GM12878 (cell line): Measurements from ENCODE around the gene KHDRBS2. TPM values are rescaled to one million over a fixed set of nuclear protein-coding genes. Genes with fewer than 3 reads are reported as not detected.

Source experiments
- ATAC-seq: fragments of 200-7000 bp; cut with Tn5 transposase; 3 replicates; pipeline ENCODE4 v1.9.1; 2020; ENCODE audit warnings: mild to moderate bottlenecking, moderate library complexity
- BruUV-seq: library from RNA; stranded (reverse); fragments of 400-500 nt; replicated peaks from 2 replicates; lab custom pipeline; 2021; lab: Mats Ljungman, UMichigan
- CTCF ChIA-PET: fragments of 300-600 bp; sonication (Branson Sonifier 250); formaldehyde crosslinking; extraction: SDS; loops from one replicate; lab custom pipeline; 2021; ENCODE audit warnings: inconsistent platforms; lab: Yijun Ruan, JAX
- POLR2A ChIA-PET: fragments of 350-600 bp; formaldehyde crosslinking; extraction: SDS; loops from one replicate; lab custom pipeline; 2021; ENCODE audit warnings: inconsistent platforms; lab: Charles Lee
- RAD21 ChIA-PET: fragments of 300-600 bp; sonication (Branson Sonifier 250); formaldehyde crosslinking; loops from one replicate; lab custom pipeline; 2023; ENCODE audit warnings: antibody characterized with exemption; ENCODE audit not compliant: unreplicated experiment; lab: Charles Lee
- SMC1A ChIA-PET: fragments of 300-600 bp; sonication (Branson Sonifier 250); formaldehyde crosslinking; loops from one replicate; lab custom pipeline; 2023; ENCODE audit not compliant: unreplicated experiment, uncharacterized antibody; lab: Charles Lee
- DNase-seq: peaks from one replicate; pipeline ENCODE4 v3.0.0-alpha.2; 2011; ENCODE audit warnings: low read depth, low spot score
- FAIRE-seq: peaks from 3 replicates; lab custom pipeline; 2011; peaks lifted over from hg19 to GRCh38; lab: Jason Lieb, UNC
- H2AFZ ChIP-seq: 2 replicates; pipeline ENCODE4 v1.6.0; 2011; ENCODE audit warnings: low read depth, low read length, control low read depth; ENCODE audit not compliant: control insufficient read depth
- H3K27ac ChIP-seq: 2 replicates; pipeline ENCODE4 v1.5.1; 2011; ENCODE audit warnings: control low read depth; ENCODE audit not compliant: control insufficient read depth, insufficient read depth
- H3K27me3 ChIP-seq, 2 experiments: replicated peaks in 1 of 2; 2 replicates each; pipeline versions ENCODE4 v1.6.0 to v1.6.1; 2011; ENCODE audit warnings: low read length in 1 of 2; ENCODE audit not compliant: control insufficient read depth in 2 of 2, insufficient read depth in 2 of 2
- H3K36me3 ChIP-seq, 2 experiments: 2 replicates each; pipeline ENCODE4 v1.5.1; 2011; ENCODE audit warnings: low read length in 1 of 2; ENCODE audit not compliant: control insufficient read depth in 2 of 2, insufficient read depth in 2 of 2
- H3K4me1 ChIP-seq: 2 replicates; pipeline ENCODE4 v1.6.1; 2011; ENCODE audit warnings: mild to moderate bottlenecking, low read length, moderate library complexity, mixed read lengths; ENCODE audit not compliant: control insufficient read depth, insufficient read depth
- H3K4me2 ChIP-seq: 2 replicates; pipeline ENCODE4 v1.6.0; 2011; ENCODE audit warnings: control low read depth; ENCODE audit not compliant: control insufficient read depth, insufficient read depth
- H3K4me3 ChIP-seq: fragments of 200-600 bp; sonication (generic); 2 replicates; pipeline ENCODE4 v1.5.1; 2016
- H3K79me2 ChIP-seq: 2 replicates; pipeline ENCODE4 v1.6.0; 2011; ENCODE audit warnings: low read length; ENCODE audit not compliant: control insufficient read depth, insufficient read depth
- H3K9ac ChIP-seq: 2 replicates; pipeline ENCODE4 v1.8.0; 2011; ENCODE audit warnings: low read length, control low read depth, mixed read lengths; ENCODE audit not compliant: control insufficient read depth, insufficient read depth
- H3K9me3 ChIP-seq: replicated peaks from 3 replicates; pipeline ENCODE4 v1.5.1; 2011; ENCODE audit warnings: mild to moderate bottlenecking, low read length; ENCODE audit not compliant: control insufficient read depth, insufficient read depth
- H4K20me1 ChIP-seq: 2 replicates; pipeline ENCODE4 v1.6.0; 2011; ENCODE audit not compliant: control insufficient read depth, insufficient read depth
- ATF7 ChIP-seq: fragments of 450-650 bp; IDR thresholded peaks from 2 replicates; pipeline ENCODE4 v1.6.1; 2016; ENCODE audit warnings: low read depth, mild to moderate bottlenecking
- BRCA1 ChIP-seq: IDR thresholded peaks from 2 replicates; pipeline ENCODE4 v1.6.1; 2011; ENCODE audit warnings: low read depth, low read length, improper control_type of control experiment
- CEBPB ChIP-seq, 2 experiments: fragments of 150-350 bp in 1 of 2; IDR thresholded peaks; 2 replicates each; pipeline ENCODE4 v1.6.1; 2012 to 2014; ENCODE audit warnings: low read depth in 2 of 2, low read length in 2 of 2, borderline replicate concordance in 1 of 2, inconsistent platforms in 1 of 2
- CUX1 ChIP-seq: IDR thresholded peaks from 2 replicates; pipeline ENCODE4 v1.6.1; 2012; ENCODE audit warnings: improper control_type of control experiment, low read depth, low read length; ENCODE audit not compliant: insufficient replicate concordance
- IKZF1 ChIP-seq: fragments of 450-650 bp; conservative IDR thresholded peaks from 2 replicates; pipeline ENCODE4 v1.6.1; 2017; ENCODE audit warnings: antibody characterized with exemption, mild to moderate bottlenecking
- IKZF2 ChIP-seq, 2 experiments: fragments of 450-650 bp; IDR thresholded peaks; 2 replicates each; pipeline ENCODE4 v1.6.1; 2017; ENCODE audit warnings: mild to moderate bottlenecking in 2 of 2, moderate library complexity in 2 of 2
- NFIC ChIP-seq: IDR thresholded peaks from 2 replicates; pipeline ENCODE4 v1.6.1; 2012; ENCODE audit warnings: low read depth, mild to moderate bottlenecking, inconsistent platforms, low read length, moderate library complexity
- NFXL1 ChIP-seq: fragments of 450-650 bp; IDR thresholded peaks from 2 replicates; pipeline ENCODE4 v1.6.1; 2017; ENCODE audit warnings: antibody characterized with exemption, mild to moderate bottlenecking, borderline replicate concordance
- RUNX3 ChIP-seq: IDR thresholded peaks from 2 replicates; pipeline ENCODE4 v1.6.1; 2012; ENCODE audit warnings: low read length, inconsistent platforms
- TARDBP ChIP-seq: IDR thresholded peaks from 2 replicates; pipeline ENCODE4 v1.6.1; 2016; ENCODE audit warnings: borderline replicate concordance
- ZSCAN29 ChIP-seq: fragments of 450-650 bp; IDR thresholded peaks from 2 replicates; pipeline ENCODE4 v1.6.1; 2017; ENCODE audit warnings: mild to moderate bottlenecking, moderate library complexity
- WGBS: methylation state at CpG from one replicate; pipeline ENCODE4 v1.1.6; 2016; ENCODE audit warnings: low lambda C conversion rate; ENCODE audit not compliant: insufficient replicate concordance, insufficient coverage; ENCODE audit errors: missing lambda C conversion rate; 5-methylcytosine and 5-hydroxymethylcytosine counted together
- in situ Hi-C: fragments of 300-500 bp; cut with MboI; formaldehyde crosslinking; loops from 9 replicates; pipeline ENCODE4 v1.14.3; 2018; ENCODE audit warnings: mixed read lengths
- intact Hi-C: fragments of 100-400 bp; cut with micrococcal nuclease; formaldehyde crosslinking; loops from one replicate; pipeline ENCODE4 v1.14.2; 2022; ENCODE audit not compliant: unreplicated experiment
- polyA plus RNA-seq, 11 experiments: library from polyadenylated mRNA; depleted of rRNA in 4 of 11; unstranded in 6 of 11; stranded (reverse) in 5 of 11; fragments of >200 nt; fragmentation: Nextera tagmentation in 4 of 11; fragmentation: Illumina TruSeq in 1 of 11; extraction: Ambion mirVana in 4 of 11; extraction: Trizol in 1 of 11; gene quantifications; 1 replicate in 1 of 11; 2 replicates in 10 of 11; pipeline versions ENCODE4 v1.2.1 to v1.2.3, GENCODE V29; 2011 to 2016; ENCODE audit warnings: inconsistent platforms in 2 of 11, missing spikeins in 2 of 11, low read depth in 1 of 11
- total RNA-seq, 4 experiments: library from RNA; depleted of rRNA in 3 of 4; stranded (reverse); fragments of >200 nt in 3 of 4; fragmentation: Illumina TruSeq in 1 of 4; extraction: Trizol in 1 of 4; gene quantifications; 2 replicates each; pipeline versions ENCODE4 v1.2.1 to v1.2.3, GENCODE V29; 2013 to 2021

Gene KHDRBS2
- total and polyA plus RNA-seq, 10 of the 15 experiments (the other 5 are each of a cell fraction or from before 2014, with no cell fraction given), result 0.11 to 0.56 TPM; not detected in 8

GRCh38 chr6:62323818-62324431 is 37.9 kb upstream of the KHDRBS2 start:
- no peak overlapping the region for H3K27ac ChIP-seq
- TF ChIP-seq BRCA1, result no peak
- no peak for TF ChIP-seq NFIC
- TF ChIP-seq ZSCAN29, result no peak
- no peak for TF ChIP-seq TARDBP
- peak; percentile 9; the same call in 1 of the 2 replicates for TF ChIP-seq RUNX3
- TF ChIP-seq NFXL1, result no peak
- H3K36me3 ChIP-seq, result no peaks in the 10 kb centered on the region
- H3K9ac ChIP-seq, result no peak overlapping the region
- H3K4me2 ChIP-seq, result no peak overlapping the region
- no peaks in the 10 kb centered on the region for H3K4me1 ChIP-seq
- ATAC-seq, result peak; percentile 59
- ChIA-PET SMC1A (interaction anchor here (0.6 kb wide), 1 partner anchor 119 kb away, joined by 3 read pairs; no protein-coding TSS in a partner anchor), POLR2A (no interaction called here), CTCF (interaction anchor here (0.9 kb wide), 1 partner anchor 32 kb away, joined by 3 read pairs; no protein-coding TSS in a partner anchor), RAD21 (no interaction called here)
- WGBS, result 54% methylated on average over 7 of the region's 7 CpGs
- in situ Hi-C loops, result no loop called here
- H3K79me2 ChIP-seq, result no peaks in the 10 kb centered on the region
- no peaks in the 10 kb centered on the region for H4K20me1 ChIP-seq
- H3K9me3 ChIP-seq, result no peaks in the 10 kb centered on the region
- BruUV-seq, result no TSS peak
- no peak overlapping the region for H3K4me3 ChIP-seq
- FAIRE-seq, result no peak
- H2AFZ ChIP-seq, result no peak overlapping the region
- no peaks in the 10 kb centered on the region for H3K27me3 ChIP-seq
- intact Hi-C loops, result no loop called here
- DNase-seq, result no peak

GRCh38 chr6:62298745-62299392 is 12.8 kb upstream of the KHDRBS2 start:
- Histone ChIP-seq H3K27me3 (no peaks in the 10 kb centered on the region), H3K9me3 (no peaks in the 10 kb centered on the region; the same call in 2 of the 3 replicates), H2AFZ (no peak overlapping the region; the same call in 1 of the 2 replicates), H3K9ac (no peak overlapping the region), H3K4me2 (no peak overlapping the region), H3K4me3 (no peak overlapping the region), H3K4me1 (peaks cover 4% of the 10 kb centered on the region; the same call in 1 of the 2 replicates), H3K27ac (no peak overlapping the region), H3K36me3 (no peaks in the 10 kb centered on the region), H3K79me2 (no peaks in the 10 kb centered on the region), H4K20me1 (no peaks in the 10 kb centered on the region)
- intact Hi-C loops, result no loop called here
- ChIA-PET RAD21 (interaction anchor here (0.7 kb wide), 1 partner anchor 1918 kb away, joined by 3 read pairs; no protein-coding TSS in a partner anchor), SMC1A (no interaction called here), POLR2A (no interaction called here), CTCF (interaction anchor here (3.0 kb wide), 1 partner anchor 15 kb away, joined by 16 read pairs; no protein-coding TSS in a partner anchor)
- in situ Hi-C loops, result no loop called here
- DNase-seq (peak; percentile 31), FAIRE-seq (peak; percentile 49), ATAC-seq (peak; percentile 86)
- BruUV-seq, result no TSS peak
- WGBS, result 0% methylated on average over 3 of the region's 3 CpGs
- TF ChIP-seq CEBPB (IDR thresholded peaks at IDR 0.05; ENCODE audit: borderline replicate concordance in 1 of 2, low read depth in 2 of 2, low read length in 2 of 2), result 0 out of 4 replicates have a peak, but pooled peaks of 1 of the 2 experiments have one; percentile 30
- TF ChIP-seq CUX1, result peak; percentile 21
- TF ChIP-seq IKZF1, result no peak; the same call in 1 of the 2 replicates
- TF ChIP-seq IKZF2 (IDR thresholded peaks at IDR 0.05), result peak; percentile 92 to 94
- TF ChIP-seq ATF7, result peak; percentile 83
